PC-3 (cell line): ENCODE results near the gene ELMOD1. TPM values are rescaled to one million over a fixed set of nuclear protein-coding genes. Genes with fewer than 3 reads are reported as not detected.
A peak's percentile ranks its signal among the peaks of the same experiment; 100 is the strongest.

ENCODE experiments used
- ATAC-seq: fragments of 200-7000 bp; cut with Tn5 transposase; 2 replicates; pipeline ENCODE4 v1.9.1; 2020; ENCODE audit warnings: mild to moderate bottlenecking, moderate library complexity
- BruUV-seq: library from RNA; stranded (reverse); fragments of 400-500 nt; replicated peaks from 2 replicates; lab custom pipeline; 2021; lab: Mats Ljungman, UMichigan
- CTCF ChIA-PET: fragments of 300-600 bp; sonication (Branson Sonifier 250); formaldehyde crosslinking; loops from one replicate; lab custom pipeline; 2022; ENCODE audit warnings: antibody characterized with exemption; lab: Charles Lee
- POLR2A ChIA-PET: fragments of 300-600 bp; sonication (Branson Sonifier 250); formaldehyde crosslinking; loops from one replicate; lab custom pipeline; 2022; ENCODE audit warnings: antibody characterized with exemption; ENCODE audit not compliant: unreplicated experiment; lab: Charles Lee
- DNase-seq: peaks from one replicate; pipeline ENCODE4 v3.0.0-alpha.2; 2015
- H2AFZ ChIP-seq: fragments of 300-600 bp; sonication (generic); 2 replicates; pipeline ENCODE4 v1.6.0; 2016; ENCODE audit warnings: antibody characterized with exemption, low read length
- H3F3A ChIP-seq: fragments of 300-600 bp; sonication (generic); one replicate; pipeline ENCODE4 v1.6.0; 2017; ENCODE audit warnings: antibody characterized with exemption, low read length, control low read depth, mild to moderate bottlenecking; ENCODE audit not compliant: unreplicated experiment
- H3K27ac ChIP-seq: fragments of 300-600 bp; sonication (generic); 2 replicates; pipeline ENCODE4 v1.5.1; 2016; ENCODE audit warnings: mild to moderate bottlenecking, low read length
- H3K27me3 ChIP-seq: fragments of 300-600 bp; sonication (generic); 2 replicates; pipeline ENCODE4 v1.6.1; 2016; ENCODE audit warnings: low read length, mixed read lengths
- H3K36me3 ChIP-seq: fragments of 300-600 bp; sonication (generic); 2 replicates; pipeline ENCODE4 v1.6.1; 2016; ENCODE audit warnings: low read depth, mixed run types, low read length, mixed read lengths
- H3K4me1 ChIP-seq: fragments of 300-600 bp; sonication (generic); 2 replicates; pipeline ENCODE4 v1.5.1; 2016; ENCODE audit warnings: low read length; ENCODE audit not compliant: insufficient read depth
- H3K4me2 ChIP-seq: fragments of 300-600 bp; sonication (generic); 2 replicates; pipeline ENCODE4 v1.6.0; 2016; ENCODE audit warnings: low read length
- H3K4me3 ChIP-seq: fragments of 300-600 bp; sonication (generic); 2 replicates; pipeline ENCODE4 v1.5.1; 2016; ENCODE audit warnings: mild to moderate bottlenecking, low read length, mixed read lengths
- H3K79me2 ChIP-seq: fragments of 300-600 bp; sonication (generic); 2 replicates; pipeline ENCODE4 v1.6.1; 2017; ENCODE audit warnings: low read length, mixed read lengths
- H3K9ac ChIP-seq: fragments of 300-600 bp; sonication (generic); 2 replicates; pipeline ENCODE4 v1.6.0; 2016; ENCODE audit warnings: mild to moderate bottlenecking, low read length
- H3K9me2 ChIP-seq: fragments of 300-600 bp; sonication (generic); replicated peaks from 2 replicates; pipeline ENCODE4 v1.6.1; 2016; ENCODE audit warnings: mixed run types, low read length, mixed read lengths
- H3K9me3 ChIP-seq: fragments of 300-600 bp; sonication (generic); 2 replicates; pipeline ENCODE4 v1.6.1; 2016; ENCODE audit warnings: low read length, mixed read lengths
- H4K20me1 ChIP-seq: fragments of 300-600 bp; sonication (generic); 2 replicates; pipeline ENCODE4 v1.6.1; 2016; ENCODE audit warnings: low read length, mixed read lengths
- CTCF ChIP-seq: fragments of 300-600 bp; sonication (generic); conservative IDR thresholded peaks from 2 replicates; pipeline ENCODE4 v1.5.1; 2017; ENCODE audit warnings: antibody characterized with exemption, low read depth, mild to moderate bottlenecking, low read length
- EZH2 ChIP-seq: fragments of 300-600 bp; sonication (generic); IDR thresholded peaks from one replicate; pipeline ENCODE4 v1.6.1; 2017; ENCODE audit warnings: antibody characterized with exemption, mild to moderate bottlenecking, low read length; ENCODE audit not compliant: unreplicated experiment
- EZH2phosphoT487 ChIP-seq: fragments of 300-600 bp; sonication (generic); IDR thresholded peaks from 2 replicates; pipeline ENCODE4 v1.6.1; 2018; ENCODE audit warnings: mild to moderate bottlenecking, antibody characterized with exemption, low read length, borderline replicate concordance
- intact Hi-C: fragments of 100-400 bp; cut with micrococcal nuclease; formaldehyde crosslinking; loops from 2 replicates; pipeline ENCODE4 v1.9.0; 2023
- total RNA-seq: library from RNA; depleted of rRNA; stranded (reverse); fragments of >200 nt; gene quantifications from 2 replicates; pipeline ENCODE4 v1.2.3, GENCODE V29; 2014

The ELMOD1 gene
- total RNA-seq, 1 experiment from 2014 or later = not detected

- H3K4me2 ChIP-seq = no peak overlapping the region
Observed at GRCh38 chr11:107682572-107682971, 91.6 kb downstream of the ELMOD1 start.

GRCh38 chr11:107683061-107683460, 92.1 kb downstream of the ELMOD1 start:
- Histone ChIP-seq H3K4me3 (no peak overlapping the region), H3K9me2 (0 out of 2 replicates have a peak, but pooled peaks cover 3% of the 10 kb centered on the region), H3K36me3 (no peaks in the 10 kb centered on the region), H3K4me1 (no peaks in the 10 kb centered on the region), H3F3A (no peaks in the 10 kb centered on the region), H3K27ac (no peak overlapping the region), H3K9ac (no peak overlapping the region), H3K4me2 (no peak overlapping the region), H4K20me1 (no peaks in the 10 kb centered on the region), H3K27me3 (peaks cover 39% of the 10 kb centered on the region), H3K79me2 (no peaks in the 10 kb centered on the region), H2AFZ (no peak overlapping the region), H3K9me3 (no peaks in the 10 kb centered on the region)
- intact Hi-C loops = no loop called here
- no peak for DNase-seq
- TF ChIP-seq EZH2 (no peak), CTCF (no peak), EZH2phosphoT487 (no peak)
- ATAC-seq = no peak
- no TSS peak for BruUV-seq
- ChIA-PET POLR2A (no interaction called here), CTCF (interaction anchor here (0.7 kb wide), 1 partner anchor 226 kb away, joined by 3 read pairs; the partner anchor contains the start of gene CWF19L2)

More at GRCh38 chr11:107682572-107682971, 91.6 kb downstream of the ELMOD1 start:
- Histone ChIP-seq H3K27me3 (peaks cover 42% of the 10 kb centered on the region), H3K9me3 (no peaks in the 10 kb centered on the region), H3K4me3 (no peak overlapping the region), H4K20me1 (no peaks in the 10 kb centered on the region), H3K36me3 (no peaks in the 10 kb centered on the region), H2AFZ (no peak overlapping the region), H3K9ac (no peak overlapping the region), H3K9me2 (0 out of 2 replicates have a peak, but pooled peaks cover 3% of the 10 kb centered on the region), H3F3A (no peaks in the 10 kb centered on the region), H3K4me1 (no peaks in the 10 kb centered on the region), H3K27ac (no peak overlapping the region), H3K79me2 (no peaks in the 10 kb centered on the region)
- TF ChIP-seq EZH2 (no peak), CTCF (no peak), EZH2phosphoT487 (no peak)
- no TSS peak for BruUV-seq
- ChIA-PET CTCF (no interaction called here), POLR2A (no interaction called here)
- intact Hi-C loops = no loop called here
- no peak for DNase-seq
- ATAC-seq = no peak

GRCh38 chr11:107683807-107684206, 92.9 kb downstream of the ELMOD1 start:
- Histone ChIP-seq H3K9me2 (0 out of 2 replicates have a peak, but pooled peaks cover 3% of the 10 kb centered on the region), H3K4me1 (no peaks in the 10 kb centered on the region), H3K36me3 (no peaks in the 10 kb centered on the region), H3K4me2 (no peak overlapping the region), H2AFZ (no peak overlapping the region), H4K20me1 (no peaks in the 10 kb centered on the region), H3K27me3 (peaks cover 32% of the 10 kb centered on the region), H3K79me2 (no peaks in the 10 kb centered on the region), H3K9me3 (no peaks in the 10 kb centered on the region), H3K4me3 (no peak overlapping the region), H3F3A (no peaks in the 10 kb centered on the region), H3K9ac (no peak overlapping the region), H3K27ac (no peak overlapping the region)
- ATAC-seq (no peak), DNase-seq (peak; percentile 68)
- intact Hi-C loops = no loop called here
- ChIA-PET CTCF (no interaction called here), POLR2A (no interaction called here)
- BruUV-seq = no TSS peak
- TF ChIP-seq CTCF = peak; percentile 75
- TF ChIP-seq EZH2phosphoT487 = no peak
